Stimulated activated CD4-positive, alpha-beta T cell treated with anti-CD3 and anti-CD28 coated beads, Interleukin-12 subunit alpha, Interleukin-12 subunit beta, amount 100 ng/mL, for 48 hours (primary cell): ENCODE results near the gene MTMR12.
"Not testable (repeated sequence)": the region's sequence is repeated elsewhere in the genome, so short reads cannot be mapped to it uniquely, and the experiment has no call there.

Source experiments
- DNase-seq, 3 donors: peaks; one replicate each; pipeline ENCODE4 v3.0.0-alpha.2; 2020; ENCODE audit warnings: low read depth in 2 of 3, low spot score in 1 of 3

Gene MTMR12

GRCh38 chr5:32239385-32239784 is 73.4 kb downstream of the MTMR12 start:
- no peak for DNase-seq

GRCh38 chr5:32233696-32234447 is 78.9 kb downstream of the MTMR12 start:
- no peak for DNase-seq

DNA sequence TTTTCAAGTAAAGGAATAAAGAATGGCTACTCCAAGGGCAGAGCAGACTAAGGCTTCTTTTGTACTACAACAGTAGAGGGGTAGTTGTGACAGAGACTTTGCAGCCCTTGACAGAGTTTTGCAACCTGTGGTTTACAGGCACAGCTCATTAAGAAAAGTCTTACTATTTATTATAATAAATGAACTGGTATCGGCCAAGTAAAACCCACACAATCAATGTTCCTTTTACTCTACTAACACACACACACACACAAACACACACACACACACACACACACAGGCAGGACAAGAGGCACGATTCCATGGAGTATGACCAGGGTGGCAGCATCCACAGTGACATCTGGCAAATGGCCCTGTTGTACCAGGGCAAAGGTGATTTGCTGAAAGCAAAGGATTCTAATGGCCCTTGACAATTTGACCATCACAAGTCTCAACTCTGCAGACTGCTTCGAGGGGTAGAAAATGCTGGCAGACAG is 79.5 kb downstream of the MTMR12 start:
- no peak for DNase-seq

DNA sequence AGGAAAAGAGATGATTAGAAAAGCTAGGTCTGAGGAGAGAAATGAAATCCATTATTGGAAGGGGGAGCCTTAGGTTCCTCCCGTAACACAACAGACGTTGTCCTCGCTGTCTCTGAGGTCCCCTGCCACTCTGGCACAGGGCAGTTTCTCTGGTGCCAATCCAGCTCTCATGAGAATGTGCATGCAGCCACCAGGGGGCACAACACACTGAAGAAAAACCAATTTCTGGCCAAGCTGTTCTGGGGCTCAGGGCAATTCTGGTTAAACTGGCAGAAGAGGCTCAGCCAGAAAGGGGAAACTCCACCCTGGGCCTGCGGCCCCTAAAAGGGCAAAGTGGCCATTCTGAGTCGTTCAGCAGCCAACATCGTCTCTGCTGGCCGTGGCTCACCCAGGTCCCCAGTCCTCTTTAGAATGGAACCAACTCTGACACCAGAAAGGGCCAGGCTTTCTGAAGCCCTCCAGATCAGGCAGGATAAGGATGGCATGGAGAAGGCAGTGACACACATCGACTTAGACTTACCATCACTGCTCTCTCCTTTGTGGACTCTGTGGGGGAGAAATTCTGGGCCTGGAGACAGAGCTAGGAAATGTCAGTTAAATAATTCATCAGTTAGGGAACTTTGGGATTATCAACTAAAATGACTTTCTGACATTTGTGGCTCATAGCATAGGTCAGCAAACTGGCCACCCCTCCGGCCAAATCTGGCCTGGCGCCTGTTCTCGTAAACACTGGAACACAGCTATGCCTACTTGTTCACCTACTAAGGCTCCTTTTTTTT is 80.1 kb downstream of the MTMR12 start:
- DNase-seq, result peak; percentile 61 to 80 (median 61)

DNA sequence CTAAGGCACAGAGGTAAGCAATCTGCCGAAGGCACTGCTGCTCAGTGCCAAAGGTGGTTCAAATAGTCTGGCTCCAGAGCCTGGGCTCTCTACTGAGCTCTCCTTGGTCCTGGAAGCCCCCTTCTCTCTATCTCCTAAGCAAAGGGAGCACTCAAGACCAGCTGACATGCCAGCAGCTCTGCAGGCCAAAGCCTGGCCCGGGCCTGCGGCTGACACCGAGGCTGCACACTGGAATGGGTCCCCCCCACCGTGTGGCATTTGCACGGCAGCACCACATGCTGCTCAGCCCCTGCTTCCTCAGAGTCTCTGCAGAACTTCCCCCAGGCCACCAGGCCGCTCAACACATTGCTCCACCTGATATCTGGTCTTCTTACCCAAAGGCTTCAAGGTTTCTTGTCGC is 80.8 kb downstream of the MTMR12 start:
- DNase-seq, result no peak

DNA sequence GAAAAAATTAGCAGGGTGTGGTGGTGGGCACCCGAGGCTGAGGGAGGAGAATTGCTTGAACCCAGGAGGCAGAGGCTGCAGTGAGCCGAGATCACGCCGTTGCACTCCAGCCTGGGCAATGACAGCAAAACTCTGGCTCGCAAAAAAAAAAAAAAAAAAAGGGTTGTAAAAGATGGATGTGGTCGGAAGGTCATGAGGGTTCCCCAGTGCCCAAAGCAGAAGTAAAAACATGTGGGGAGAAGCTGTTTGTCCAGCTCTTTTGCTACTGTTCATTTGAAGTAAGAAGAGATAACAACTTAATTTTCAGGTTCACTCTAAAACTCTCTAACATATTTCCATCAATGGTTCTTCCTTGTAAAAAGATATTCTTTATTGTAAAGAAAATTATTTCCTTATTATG is 81.5 kb downstream of the MTMR12 start:
- DNase-seq, result no peak

- no peak for DNase-seq
These were observed 82.2 kb downstream of the MTMR12 start for GRCh38 chr5:32230356-32231099.

DNA sequence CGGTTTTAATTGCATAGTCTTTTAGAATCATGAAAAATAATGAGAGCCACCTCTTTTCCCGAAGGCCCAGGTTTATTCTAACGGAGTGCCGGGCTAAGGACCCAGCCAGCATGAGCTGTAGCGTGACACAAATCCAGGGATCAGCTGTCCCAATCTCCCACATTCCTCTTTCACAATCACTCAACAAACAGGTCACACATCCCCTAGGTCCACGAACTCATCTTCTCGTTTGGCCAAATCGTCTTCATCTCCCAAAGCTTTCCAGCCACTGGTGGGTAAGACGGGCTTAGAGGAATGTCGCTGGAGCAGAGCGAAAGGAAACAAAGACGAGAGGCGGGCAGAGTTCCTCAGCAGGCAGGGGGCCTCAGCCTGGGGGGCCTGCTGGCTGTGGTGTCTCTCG is 83.2 kb downstream of the MTMR12 start:
- no peak for DNase-seq

GRCh38 chr5:32228816-32229215 is 83.9 kb downstream of the MTMR12 start:
- no peak for DNase-seq

DNA sequence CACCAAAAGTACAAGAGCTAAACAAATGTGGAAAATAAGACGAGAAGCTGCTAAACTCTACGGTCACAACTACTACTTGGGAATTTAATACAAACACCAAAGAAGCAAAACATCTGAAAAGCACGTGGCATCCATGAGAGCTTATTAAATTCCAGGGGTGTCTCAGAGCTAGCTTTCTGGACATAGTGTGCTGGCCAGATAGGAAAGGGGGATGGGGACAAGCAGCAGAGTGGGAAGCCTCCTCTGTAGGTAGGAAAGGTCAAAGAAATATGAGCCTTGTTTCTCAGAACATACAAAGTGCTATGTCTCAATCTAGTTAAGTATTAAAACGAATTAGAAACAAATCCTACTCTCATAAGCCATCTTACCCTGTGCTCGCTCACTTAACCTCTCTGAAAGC is 87.3 kb downstream of the MTMR12 start:
- no peak for DNase-seq

DNA sequence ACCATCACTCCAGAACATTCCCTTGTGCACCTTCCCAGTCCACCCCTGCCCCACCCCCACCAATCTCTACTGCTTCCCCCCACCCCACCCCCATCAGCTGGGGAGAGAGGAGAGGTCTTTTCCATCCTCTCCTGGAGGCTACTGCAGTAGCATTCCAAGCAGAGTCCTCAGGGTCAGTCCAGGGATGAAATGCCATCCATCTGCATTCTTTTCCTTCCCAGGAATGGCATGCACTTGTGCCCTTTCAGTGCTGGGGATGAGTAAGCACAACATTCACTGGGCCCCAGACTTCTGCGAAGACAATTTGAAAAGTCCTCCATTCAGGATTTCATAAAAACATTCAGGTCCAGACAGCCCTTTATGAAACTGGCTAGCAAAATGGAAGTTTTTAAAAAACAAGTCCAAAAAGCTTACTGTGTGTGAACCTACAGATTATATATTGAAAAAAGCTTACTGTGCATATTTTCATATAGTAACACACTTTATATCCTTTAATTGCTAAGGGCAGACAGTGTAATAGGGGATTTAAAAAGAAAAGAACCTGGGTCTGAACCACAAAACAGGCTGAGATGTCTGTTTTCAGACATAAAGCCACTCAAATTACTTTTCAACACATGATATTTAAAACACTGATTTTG is 88.6 kb downstream of the MTMR12 start:
- no peak for DNase-seq

DNA sequence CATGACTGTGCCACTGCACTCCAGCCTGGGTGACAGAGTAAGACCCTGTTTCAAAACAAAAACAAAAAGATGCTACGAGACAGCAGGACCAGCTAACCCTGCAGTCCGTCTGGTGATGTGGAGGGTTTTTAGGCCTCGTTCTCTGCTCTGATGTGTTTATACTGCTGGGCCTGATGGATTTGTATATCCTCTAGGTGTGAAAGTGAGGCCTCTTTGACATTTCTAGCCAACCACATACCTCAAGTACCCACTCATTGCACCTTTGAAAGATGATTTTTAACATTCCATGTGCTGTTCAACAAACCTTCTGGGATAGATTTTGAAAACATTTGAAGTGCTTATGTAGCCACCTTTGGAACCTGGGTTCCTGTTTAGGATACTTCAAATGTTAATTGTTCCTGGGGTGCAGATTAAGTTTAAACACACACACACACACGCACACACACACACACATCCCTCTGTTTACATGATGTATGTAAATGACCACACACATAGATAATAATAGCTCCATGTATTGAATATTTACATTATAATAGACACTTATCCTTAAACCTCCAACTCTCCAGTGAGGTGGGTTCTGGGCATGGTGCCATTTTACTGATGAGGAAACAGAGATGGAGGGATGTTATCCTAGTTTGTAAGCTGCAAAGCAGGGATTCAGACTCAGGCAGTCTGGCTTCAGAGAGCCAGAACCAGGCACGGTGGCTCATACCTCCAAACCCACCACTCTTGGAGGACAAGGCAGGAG is 89.8 kb downstream of the MTMR12 start:
- DNase-seq, result no peak

DNA sequence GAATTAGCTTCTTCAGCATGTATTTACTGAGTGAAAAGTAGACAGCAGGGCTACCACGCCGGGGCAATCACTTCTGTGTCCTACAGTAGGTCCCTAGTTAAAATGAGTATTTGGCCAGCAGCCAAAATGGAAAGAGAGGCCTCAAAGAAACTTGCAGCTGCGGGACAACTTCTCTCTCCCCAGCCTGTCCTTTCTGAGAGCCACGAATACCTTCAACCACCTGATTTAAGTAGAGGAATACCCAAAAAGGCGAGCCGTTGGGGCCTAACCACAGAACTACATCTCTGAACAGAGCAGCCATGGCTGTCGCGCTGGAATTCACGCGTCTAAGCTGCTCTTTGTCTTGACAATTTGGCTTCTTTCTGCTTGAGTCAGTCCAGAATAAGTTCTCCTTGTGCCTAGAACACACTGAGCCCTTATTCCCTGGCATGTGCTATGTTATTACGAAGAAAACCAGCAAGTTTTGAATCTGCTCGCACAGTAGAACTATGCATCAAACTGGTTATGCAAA is 94.8 kb downstream of the MTMR12 start:
- no peak for DNase-seq

DNA sequence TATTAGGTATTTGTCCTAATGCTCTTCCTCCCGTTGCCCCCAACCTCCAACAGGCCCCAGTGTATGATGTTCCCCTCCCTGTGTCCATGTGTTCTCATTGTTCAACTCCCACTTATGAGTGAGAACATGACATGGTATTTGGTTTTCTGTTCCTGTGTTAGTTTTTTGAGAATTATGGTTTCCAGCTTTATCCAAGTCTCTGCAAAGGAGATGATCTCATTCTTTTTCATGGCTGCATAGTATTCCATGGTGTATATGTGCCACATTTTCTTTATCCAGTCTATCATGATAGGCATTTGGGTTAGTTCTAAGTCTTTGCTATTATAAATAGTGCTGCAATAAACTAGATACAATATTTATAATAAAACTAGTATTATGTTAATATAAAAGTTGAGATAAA is 98.4 kb downstream of the MTMR12 start:
- DNase-seq, result not testable (repeated sequence)

DNA sequence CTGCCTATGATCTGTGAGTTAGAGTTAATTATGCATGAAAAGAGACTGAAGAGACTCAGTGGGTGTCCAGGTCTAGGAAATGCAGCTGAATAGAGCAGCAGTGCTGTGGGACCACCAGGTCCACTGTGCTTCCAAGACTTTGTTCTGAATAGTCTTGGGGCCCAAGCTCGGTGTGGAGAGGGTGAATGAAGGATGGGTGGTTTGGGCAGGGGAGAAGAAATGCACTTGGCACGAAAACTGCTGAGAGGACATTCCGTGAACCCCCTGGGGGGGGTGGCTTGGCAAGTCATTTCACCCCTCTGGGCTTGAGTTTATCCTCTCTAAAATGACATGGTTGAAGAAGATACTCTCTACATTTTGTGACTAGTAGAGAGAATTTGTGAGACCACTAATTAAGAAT is 102.6 kb downstream of the MTMR12 start:
- DNase-seq, result no peak

DNA sequence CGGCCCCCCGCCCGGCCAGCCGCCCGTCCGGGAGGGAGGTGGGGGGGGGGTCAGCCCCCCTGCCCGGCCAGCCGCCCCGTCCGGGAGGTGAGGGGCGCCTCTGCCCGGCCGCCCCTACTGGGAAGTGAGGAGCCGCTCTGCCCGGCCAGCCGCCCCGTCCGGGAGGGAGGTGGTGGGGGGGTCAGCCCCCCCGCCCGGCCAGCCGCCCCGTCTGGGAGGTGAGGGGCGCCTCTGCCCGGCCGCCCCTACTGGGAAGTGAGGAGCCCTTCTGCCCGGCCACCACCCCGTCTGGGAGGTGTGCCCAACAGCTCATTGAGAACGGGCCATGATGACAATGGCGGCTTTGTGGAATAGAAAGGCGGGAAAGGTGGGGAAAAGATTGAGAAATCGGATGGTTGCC is 103.9 kb downstream of the MTMR12 start:
- DNase-seq, result not testable (repeated sequence)

DNA sequence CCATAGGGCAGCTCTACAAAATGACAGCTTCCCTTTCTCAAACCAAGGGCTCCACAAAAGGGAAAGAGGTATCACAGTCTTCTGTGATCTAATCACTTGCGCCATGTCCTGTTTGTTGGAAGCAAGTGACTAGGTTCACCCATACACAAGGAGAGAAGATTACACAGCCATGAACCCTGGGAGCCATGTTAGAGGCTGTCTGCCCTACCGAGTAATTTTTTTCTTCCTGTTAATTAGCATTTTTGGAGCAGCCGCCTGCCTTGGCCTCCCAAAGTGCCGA is 105.4 kb downstream of the MTMR12 start:
- DNase-seq, result no peak

- no peak for DNase-seq
These were observed 106.0 kb downstream of the MTMR12 start for GRCh38 chr5:32206509-32207354.

GRCh38 chr5:32206053-32206452 is 106.7 kb downstream of the MTMR12 start:
- DNase-seq, result no peak

- DNase-seq, result no peak
These were observed 110.3 kb downstream of the MTMR12 start for GRCh38 chr5:32202394-32202793.
